Anterior cingulate cortex (tissue), 58 donors: ENCODE results near the gene APLN.

Experiments
- DNase-seq, 58 donors: peaks; one replicate each; lab custom pipeline; 2025; lab: John Stamatoyannopoulos, UW

The APLN gene

DNA sequence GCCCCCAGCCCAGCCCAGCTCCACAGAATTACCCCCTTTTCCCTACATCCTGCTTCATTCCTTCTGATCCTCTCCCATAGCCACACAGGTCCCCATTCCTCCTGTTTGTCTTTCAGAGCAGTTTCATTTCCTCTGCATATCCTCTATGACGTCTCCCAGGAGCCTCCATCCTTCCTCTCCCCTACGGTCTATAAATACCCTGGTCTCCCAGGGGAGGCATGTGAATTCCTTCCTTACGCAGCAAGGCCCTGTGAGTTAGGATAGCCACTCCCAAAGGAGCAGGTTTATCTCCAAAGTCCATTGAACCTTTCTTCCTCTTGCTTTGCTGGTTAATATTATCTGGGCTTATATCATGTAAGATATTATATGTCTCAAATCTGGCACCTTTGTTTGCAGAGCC is 8.4 kb upstream of the APLN start:
- no peak for DNase-seq

DNA sequence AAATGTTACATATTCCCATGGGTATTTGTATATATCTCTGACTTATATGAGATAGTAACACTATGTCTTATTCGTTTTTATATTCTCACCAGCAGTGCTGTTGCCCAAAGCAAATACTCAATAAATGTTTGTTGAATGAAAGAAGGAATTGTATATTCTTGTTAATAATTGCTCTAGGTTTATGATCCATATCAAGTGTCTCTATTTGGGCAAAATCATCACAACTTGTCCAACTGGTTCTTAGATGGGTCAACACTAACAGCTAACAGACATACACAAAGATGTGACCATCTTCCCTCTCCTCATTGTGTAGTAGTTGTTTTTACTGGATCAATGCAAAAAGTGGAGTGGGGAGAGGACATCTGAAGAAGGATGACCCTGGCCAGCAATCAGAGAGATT is 6.6 kb upstream of the APLN start:
- DNase-seq: no peak

DNA sequence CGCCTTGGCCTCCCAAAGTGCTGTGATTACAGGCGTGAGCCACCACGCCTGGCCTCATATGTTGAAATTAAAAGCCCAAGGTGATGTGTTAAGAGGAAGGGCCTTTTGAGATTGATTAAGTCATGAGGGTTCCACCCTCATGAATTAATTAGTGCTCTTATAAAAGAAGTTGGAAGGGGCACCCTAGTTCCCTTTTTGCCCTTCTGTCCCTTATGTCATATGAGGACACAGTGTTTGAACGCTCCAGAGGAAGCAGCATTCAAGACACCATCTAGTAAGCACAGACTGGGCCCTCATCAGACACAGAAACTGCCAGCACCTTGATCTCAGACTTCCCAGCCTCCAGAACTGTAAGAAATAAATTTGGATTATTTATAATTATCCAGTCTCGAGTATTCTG is 5.1 kb upstream of the APLN start:
- no peak for DNase-seq

DNA sequence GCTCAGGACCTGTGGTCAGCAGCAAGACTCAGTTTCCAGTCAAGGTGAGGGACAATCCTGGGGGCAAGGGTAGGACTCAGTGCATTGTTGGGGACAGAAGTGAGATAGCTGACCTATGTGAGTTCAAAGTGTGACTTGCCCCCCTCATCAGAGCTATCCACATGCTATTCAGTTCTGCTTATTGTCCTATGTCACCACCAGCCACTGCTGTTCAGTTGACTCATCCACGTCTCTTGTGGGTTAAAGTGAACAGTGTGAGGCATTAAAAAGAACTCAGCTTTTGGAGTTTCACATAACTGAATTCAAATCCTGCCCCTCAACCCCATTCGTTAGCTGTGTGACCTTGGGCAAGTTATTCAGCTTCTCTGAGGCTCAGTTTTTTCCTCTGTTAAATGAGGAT is 4.4 kb upstream of the APLN start:
- no peak for DNase-seq

DNA sequence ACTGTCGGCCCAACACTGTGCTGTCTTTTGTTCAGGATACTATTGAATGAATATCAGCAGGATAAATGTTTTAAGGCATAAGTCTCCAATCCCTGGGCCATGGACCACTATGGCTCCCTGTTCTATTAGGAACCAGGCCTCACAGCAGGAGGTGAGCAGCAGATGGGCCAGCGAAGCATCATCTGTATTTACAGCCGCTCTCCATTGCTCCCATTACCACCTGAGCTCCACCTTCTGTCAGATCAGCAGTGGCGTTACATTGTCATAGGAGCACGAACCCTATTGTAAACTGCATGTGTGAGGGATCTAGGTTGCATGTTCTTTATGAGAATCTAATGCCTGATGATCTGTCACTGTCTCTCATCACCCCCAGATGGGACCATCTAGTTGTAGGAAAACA is 3.7 kb upstream of the APLN start:
- no peak for DNase-seq

DNA sequence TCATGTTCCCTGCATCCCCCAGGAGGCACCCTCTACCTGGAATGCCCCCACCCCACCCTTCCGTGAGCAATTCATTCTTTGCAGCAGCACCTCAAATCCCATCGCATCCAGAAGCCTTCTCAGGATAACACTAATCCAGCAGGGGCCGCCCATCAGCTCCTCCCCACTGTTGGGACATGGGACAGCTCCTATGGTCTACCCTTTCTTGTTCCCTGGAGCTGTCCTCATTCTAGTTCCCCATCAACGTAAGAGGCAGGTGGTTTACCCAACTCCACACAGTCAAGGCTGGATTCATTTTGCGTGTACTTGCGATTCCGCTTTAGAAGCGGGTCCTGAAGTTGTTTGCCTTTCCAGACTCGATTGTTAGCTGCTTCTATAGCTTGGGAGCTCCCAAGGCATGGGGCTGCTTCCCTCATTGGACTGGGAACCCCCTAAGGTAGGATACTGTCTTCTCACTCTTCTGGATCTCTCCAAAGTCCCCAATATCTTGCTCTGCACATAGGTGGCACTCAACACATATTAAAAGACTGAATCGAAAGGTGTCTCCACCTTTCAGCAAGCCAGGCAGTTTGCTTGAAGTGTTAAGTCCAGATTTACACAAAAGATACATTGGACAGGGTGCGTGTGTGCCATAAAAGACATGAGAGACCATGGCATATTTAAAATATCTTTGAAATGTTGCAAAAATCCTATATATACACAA is 942 bp upstream of the APLN start:
- DNase-seq: no peak

DNA sequence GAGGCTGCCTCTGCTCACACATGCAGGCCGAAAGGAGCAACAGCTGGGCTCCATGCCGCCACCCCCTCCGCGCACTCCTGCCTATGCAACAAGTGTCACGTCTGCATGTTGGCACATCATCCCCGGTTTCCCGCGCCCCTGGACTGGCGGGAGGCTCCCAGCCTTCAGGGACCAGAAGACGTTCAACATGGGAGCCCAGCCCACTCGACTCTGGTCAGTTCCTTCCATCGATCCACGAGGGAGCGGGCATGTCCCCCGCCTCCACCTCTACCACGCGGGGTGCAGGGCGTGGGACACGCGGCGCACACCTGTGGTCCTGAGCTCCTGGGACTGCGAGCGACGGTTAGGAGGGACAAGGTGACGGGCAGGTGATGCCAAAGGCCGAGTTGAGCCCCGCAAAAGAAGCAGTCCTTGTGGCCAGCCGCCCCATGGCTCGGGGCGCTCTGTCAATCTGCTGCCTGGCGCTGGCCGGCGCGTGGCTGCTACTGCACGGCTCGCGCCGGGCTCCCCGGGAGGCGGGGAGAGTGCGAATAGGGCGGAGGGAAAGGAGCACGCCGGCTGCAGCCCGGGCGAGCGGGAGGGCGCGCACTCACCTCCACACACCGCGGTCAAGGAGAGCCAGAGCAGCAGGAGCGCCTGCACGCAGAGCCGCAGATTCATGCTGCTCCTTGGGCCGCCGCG is 645 bp downstream of the APLN start:
- DNase-seq: peak in 4 of 58 donors; percentile 9 to 32 (median 23)

DNA sequence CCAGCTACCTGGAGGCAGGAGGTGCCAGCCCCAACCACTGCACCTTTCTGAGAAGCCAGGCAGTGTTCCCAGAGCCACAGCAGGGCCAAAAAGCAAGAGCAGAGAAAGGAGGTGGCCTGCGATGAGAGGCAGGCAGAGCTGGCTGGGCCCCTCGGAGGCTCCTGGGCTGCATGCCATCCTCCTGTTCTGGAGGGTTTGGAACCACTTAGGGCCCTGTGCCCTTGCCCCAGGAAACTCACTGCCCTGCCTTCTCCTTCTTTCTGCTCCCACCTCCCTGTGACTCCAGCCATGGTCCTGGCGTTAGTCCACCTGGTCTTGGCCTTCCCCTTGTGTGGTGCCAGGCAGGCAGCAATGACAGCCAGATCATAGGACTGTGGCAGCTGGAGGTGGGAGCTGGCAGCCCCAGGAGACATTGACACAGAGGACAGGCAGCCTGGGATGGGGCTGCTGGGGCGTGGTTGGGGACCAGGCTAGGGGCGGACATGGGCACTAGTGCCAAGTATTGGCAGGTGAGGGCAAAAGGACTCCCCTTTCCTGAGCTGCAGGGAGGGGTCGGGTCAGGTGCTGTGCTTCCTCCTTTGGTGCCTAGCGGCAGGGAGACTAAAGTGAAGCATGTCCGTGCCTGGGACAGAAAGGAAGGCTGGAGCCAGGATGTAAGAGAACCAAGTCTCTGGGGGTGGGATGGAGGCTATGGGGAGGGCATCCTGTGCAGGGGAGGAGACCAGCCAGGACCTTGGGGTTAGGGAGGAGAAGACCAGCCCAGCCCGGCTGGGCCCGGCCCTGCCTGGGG is 1.4 kb downstream of the APLN start:
- DNase-seq: peak in 18 of 58 donors; percentile 2 to 38 (median 20)

DNA sequence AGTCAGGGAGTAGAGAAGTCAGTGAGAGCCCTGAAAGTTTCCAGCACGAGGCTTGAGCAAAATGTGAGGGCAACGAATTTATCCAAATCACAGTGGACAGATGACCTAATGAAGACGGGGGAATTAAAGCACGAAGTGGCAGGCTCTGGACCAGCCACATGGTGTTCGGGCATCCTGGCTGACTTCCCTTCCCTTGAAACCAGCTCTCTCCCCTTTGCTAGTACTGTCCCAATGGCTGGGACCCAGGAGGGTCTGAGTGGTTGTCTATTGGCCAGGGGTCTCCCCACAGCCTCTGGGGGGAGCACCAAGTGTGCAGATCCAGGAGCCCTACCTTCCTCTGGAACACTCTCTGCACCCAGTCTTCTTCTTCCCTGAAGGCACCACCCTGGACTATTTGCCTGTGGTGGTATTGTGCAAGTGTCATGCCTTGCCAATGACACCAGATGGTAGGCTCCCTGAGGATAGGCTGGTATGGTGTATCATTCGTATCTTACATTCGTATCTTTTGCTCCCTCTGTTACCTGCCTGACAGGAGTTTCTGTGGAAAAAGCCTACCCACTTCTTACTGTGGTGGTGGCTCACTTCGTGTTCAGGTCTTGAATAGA is 2.1 kb downstream of the APLN start:
- DNase-seq: no peak

DNA sequence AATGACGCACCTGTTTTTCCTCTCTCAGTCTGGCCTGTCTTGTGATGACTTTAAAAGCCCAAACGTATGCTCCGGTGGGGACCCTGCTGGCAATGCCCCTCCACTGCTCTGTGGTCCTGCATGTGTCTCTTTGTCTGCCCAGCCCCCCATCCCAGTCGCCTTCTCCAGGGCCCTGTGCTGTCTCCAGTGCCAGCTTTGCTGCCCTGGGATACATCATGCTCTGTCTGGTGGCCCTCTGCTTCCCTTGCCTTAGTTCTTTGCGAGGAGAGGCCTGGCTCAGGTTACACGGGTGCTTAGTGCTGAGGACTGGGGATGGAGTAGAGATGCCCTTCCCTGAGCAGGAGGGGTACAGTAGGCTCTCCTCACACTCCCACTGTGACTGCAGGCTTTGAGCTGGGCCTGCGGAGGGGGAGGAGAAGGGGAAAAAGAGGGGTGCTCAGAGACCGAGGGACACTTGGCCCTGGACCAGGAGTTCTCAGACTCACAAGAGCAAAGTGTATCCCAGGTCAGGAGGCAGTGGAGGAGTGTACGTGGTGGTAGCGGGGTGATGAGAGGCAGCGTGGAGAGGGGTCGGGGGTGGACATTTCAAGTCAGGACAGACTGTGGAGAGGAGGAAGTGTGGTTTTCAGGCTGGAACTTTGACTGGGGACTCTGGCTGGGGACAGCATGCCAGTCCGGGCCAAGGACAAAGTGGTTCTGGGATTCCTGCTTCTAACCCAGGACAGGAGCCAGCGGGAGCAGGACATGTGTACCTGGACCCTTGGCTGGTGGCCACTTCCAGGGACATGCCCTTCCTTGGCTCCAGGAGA is 2.8 kb downstream of the APLN start:
- DNase-seq: no peak

DNA sequence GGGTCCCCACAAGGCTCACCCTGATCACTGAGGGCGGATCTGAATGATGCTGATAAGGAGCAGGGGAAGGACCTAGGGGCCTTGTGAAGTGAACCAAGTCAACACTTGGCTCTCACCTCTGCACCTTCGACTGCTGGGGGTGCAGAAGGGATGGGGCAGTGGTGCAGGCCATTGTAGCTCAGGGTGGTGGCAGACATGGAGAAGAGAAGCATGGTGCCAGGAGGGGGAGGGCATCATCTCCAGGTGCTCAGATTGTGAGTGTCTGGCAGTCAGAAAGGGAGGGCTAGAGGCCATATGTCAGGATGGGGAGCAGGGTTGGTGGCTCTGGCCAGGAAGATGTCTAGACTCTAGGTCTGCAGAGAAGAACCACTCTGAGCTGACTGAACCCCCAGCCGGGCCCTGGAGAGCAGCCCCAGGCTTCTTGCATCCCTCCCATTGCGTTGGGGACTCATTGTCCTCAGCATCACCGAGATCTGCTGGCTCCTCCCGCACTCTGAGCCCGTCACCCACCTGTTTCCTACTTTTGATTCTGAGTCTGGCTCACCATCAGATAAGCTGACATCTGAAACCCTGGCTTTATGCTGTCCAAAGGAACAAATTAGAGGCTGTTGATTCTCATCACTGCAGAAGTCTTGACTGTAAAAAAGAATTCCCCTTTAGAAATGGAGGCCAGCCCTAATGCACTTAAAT is 3.8 kb downstream of the APLN start:
- no peak for DNase-seq

DNA sequence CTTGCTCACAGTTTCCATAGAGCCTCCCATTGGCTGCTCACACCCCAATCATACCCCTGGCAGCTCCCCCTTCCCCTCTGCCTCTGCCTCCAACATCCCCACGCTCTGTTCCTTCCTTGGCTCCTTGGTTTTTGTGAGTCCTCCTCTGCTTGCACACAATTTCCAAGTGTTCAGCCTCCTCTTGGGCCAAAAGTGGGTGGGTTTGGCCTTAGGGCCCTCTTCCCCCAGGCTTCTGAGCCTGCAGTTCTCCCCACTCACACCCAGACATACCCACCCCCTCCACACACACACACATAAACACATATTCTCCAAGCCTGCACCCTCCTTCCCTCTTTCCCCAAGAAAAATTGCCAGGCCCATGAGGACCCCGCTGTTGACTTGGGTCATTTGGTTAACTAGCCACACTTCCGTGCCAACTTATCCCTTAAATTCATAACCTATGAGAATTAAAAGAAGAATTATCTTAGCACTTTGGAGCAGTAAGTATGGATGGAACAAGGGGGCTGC is 4.5 kb downstream of the APLN start:
- DNase-seq: no peak

DNA sequence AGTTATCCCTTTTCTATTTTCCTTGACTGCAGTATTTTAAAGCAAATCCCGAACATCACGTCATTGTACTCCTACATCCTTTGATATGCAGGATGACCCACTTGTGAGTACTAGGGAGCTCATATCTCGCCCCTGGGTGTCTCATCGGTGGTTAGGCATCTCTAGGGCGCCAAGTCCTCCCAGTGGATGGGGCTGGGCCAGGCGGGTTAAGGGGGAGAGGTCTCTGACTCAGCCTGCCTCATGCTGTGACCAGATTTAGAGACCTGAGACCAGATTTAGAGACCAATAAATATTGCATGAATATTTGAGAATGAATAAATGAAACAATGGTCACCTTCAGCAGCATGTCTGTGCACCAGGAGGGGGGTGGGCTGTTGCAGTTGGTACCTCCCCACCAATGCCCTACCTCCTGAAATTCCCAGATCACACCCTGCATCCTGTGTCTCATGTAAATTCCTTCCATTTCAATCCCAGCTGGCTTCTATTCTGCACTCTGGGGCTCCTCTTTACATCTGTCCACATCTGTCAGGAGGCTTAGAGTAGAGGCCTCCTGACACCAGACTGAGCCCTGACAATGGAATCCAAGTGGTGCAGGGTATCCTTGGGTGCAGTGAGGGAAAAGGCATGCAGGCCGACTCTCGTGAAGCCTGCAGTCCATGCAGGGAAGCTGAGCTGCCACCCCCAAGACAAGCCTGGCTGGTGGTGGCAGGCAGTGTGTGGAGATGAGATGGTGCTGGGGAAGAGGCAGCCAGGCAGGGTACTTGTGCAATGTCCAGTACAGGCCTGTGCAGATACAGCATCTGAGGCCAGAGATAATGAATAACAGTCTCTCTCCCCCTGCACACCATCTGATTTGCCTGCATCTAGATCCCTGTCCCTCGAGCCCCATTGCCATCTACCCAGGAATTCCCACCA is 5.2 kb downstream of the APLN start:
- DNase-seq: no peak

DNA sequence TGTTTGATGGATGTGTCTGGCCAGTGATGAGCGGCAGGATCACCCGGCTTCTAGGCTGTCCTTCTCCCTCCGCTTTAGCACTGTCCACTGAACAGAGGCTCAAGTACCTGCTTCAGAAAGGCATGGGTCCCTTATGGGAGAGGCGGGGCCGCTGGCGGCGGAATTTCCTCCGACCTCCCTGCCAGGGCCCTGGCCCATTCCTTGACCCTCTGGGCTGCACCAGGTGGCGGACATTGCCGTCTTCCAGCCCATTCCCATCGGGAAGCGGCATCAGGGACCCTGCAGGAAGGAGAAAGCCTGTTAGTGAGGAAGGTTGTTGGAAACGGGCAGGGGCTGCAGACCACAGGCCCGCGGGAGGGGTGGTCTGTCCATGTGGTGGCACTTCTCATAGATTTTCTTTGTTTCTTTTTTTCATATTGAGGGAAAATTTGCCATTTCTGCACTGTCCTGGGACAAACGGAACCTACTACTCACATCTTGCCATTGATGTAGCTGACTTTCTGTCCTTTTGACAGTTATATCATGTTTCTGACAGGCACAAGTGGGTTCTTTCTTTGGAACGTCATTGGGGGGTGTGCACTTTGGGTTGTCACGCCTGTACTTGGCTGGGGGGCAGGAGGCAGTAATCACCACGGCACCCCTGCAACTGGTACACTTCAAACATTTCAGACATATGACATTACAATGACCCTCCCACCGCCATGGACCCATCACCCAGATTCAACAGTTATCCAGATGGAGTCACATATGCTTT is 6.1 kb downstream of the APLN start:
- DNase-seq: no peak

DNA sequence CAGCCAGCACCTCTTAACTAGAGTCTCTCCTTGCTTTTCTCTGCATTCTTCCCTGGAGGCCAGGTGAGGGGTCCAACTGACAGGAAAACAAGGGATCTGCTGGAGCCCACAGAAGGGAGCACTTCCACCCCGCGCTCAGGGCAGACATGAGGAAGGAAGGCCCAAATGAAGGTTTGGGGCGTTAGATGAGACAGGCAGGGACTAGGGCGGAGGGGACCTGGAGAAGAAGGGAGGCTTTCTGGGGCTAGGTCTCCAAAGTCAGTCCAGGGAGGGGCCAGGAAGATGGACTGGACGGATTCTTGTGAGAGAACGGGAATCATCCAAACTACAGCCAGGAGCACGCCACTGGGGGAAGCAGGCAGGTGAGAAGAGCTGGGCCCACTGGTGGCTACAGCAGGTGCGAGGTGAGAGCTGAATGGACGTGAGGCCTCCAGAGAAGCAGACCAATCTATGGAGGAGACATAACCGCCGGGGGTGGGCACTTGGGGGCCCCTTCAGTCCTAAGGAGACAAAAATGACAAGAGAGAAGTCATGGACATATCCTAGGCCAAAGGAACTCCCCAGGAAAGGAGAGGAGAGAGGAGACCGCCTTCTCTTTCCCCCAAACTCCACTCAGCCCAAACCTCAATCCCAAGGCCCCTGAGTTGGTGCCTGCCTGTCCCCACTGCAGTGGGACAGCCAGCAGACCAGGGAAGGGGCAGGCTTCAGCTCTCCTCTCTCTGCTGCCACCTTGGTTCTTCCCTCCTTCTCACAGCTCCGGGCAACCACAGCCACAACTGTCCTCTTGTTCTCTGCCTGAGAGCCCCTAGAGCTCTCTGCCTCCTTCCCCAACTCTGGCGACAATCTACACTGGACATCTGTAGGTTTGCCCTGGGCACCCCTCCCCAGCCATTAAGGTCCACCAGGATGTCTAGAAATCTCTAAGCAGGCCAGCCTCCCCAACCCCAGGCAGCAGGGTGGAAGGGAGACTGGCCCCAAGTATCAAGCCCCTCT is 7.0 kb downstream of the APLN start:
- DNase-seq: no peak
